ENCODE data around the gene ADGRL1. TPM values are rescaled to one million over a fixed set of nuclear protein-coding genes. Genes with fewer than 3 reads are reported as not detected.
"Not testable (repeated sequence)": the region's sequence is repeated elsewhere in the genome, so short reads cannot be mapped to it uniquely, and the experiment has no call there.

The ADGRL1 gene
- total and polyA plus RNA-seq, 2 donors (not counting 3 experiments of a cell fraction or from before 2014, with no cell fraction given) = 7.3 to 8.3 TPM

GRCh38 chr19:14249891-14250290 lies 43.9 kb upstream of the ADGRL1 start:
- H3K9me1 ChIP-seq (replicated peaks; ENCODE audit: control insufficient read depth, extremely low read depth, insufficient read depth, low read length); H3K27ac ChIP-seq (ENCODE audit: insufficient read depth, low read depth, low read length); H3K36me3 ChIP-seq (ENCODE audit: control insufficient read depth in 2 of 2, extremely low read depth in 1 of 2, insufficient read depth in 2 of 2, low read length in 2 of 2); H3K4me1 ChIP-seq (ENCODE audit: control insufficient read depth, extremely low read depth, insufficient read depth, low read length); DNase-seq (ENCODE audit: low read depth, low spot score); dilution Hi-C loops (cut with MboI; ENCODE audit: extremely low pct_ligation_motif_present, low sequenced_read_pairs); intact Hi-C loops (cut with micrococcal nuclease); H2AFZ ChIP-seq (ENCODE audit: low read depth, low read length); H3K9me3 ChIP-seq (replicated peaks; ENCODE audit: control insufficient read depth, insufficient read depth, low read length); FAIRE-seq; H3K4me3 ChIP-seq (replicated peaks in 1 of 3; ENCODE audit: insufficient read depth in 1 of 3, low read depth in 1 of 3, low read length in 3 of 3); H3K4me2 ChIP-seq (ENCODE audit: insufficient read depth, low read length); BruUV-seq (replicated peaks); H3K9ac ChIP-seq (replicated peaks; ENCODE audit: extremely low read depth, insufficient read depth, low read length); H4K20me1 ChIP-seq (replicated peaks; ENCODE audit: control insufficient read depth, extremely low read depth, insufficient read depth, low read length); H3K27me3 ChIP-seq (ENCODE audit: control insufficient read depth in 2 of 2, insufficient read depth in 2 of 2, low read length in 2 of 2); H3K79me2 ChIP-seq (ENCODE audit: control insufficient read depth, insufficient read depth, low read length): not testable (repeated sequence)
- POLR2A ChIA-PET = interaction anchor here (0.7 kb wide), 1 partner anchor 88 kb away, joined by 8 read pairs; no protein-coding TSS in a partner anchor
- CTCF ChIA-PET = interaction anchor here (0.8 kb wide), 1 partner anchor 33 kb away, joined by 3 read pairs; no protein-coding TSS in a partner anchor

GRCh38 chr19:14249012-14249754 lies 43.2 kb upstream of the ADGRL1 start:
- peak; percentile 16 for DNase-seq (ENCODE audit: low read depth, low spot score)
- H3K4me2 ChIP-seq (ENCODE audit: insufficient read depth, low read length) = peak overlapping the region; percentile 55
- H3K27me3 ChIP-seq (ENCODE audit: control insufficient read depth in 2 of 2, insufficient read depth in 2 of 2, low read length in 2 of 2); FAIRE-seq; H3K4me1 ChIP-seq (ENCODE audit: control insufficient read depth, extremely low read depth, insufficient read depth, low read length); H3K79me2 ChIP-seq (ENCODE audit: control insufficient read depth, insufficient read depth, low read length); H3K9ac ChIP-seq (replicated peaks; ENCODE audit: extremely low read depth, insufficient read depth, low read length); dilution Hi-C loops (cut with MboI; ENCODE audit: extremely low pct_ligation_motif_present, low sequenced_read_pairs); H3K9me3 ChIP-seq (replicated peaks; ENCODE audit: control insufficient read depth, insufficient read depth, low read length); BruUV-seq (replicated peaks); POLR2A ChIA-PET; intact Hi-C loops (cut with micrococcal nuclease); H3K36me3 ChIP-seq (ENCODE audit: control insufficient read depth in 2 of 2, extremely low read depth in 1 of 2, insufficient read depth in 2 of 2, low read length in 2 of 2); H3K27ac ChIP-seq (ENCODE audit: insufficient read depth, low read depth, low read length); H3K9me1 ChIP-seq (replicated peaks; ENCODE audit: control insufficient read depth, extremely low read depth, insufficient read depth, low read length); H4K20me1 ChIP-seq (replicated peaks; ENCODE audit: control insufficient read depth, extremely low read depth, insufficient read depth, low read length): not testable (repeated sequence)
- H2AFZ ChIP-seq (ENCODE audit: low read depth, low read length) = peak overlapping the region; percentile 91
- CTCF ChIA-PET = interaction anchor here (0.8 kb wide), 1 partner anchor 32 kb away, joined by 3 read pairs; no protein-coding TSS in a partner anchor
- H3K4me3 ChIP-seq (replicated peaks in 1 of 3; ENCODE audit: insufficient read depth in 1 of 3, low read depth in 1 of 3, low read length in 3 of 3) = peak overlapping the region; percentile 16 to 40 (median 23)
